GM12874 (cell line): ENCODE measurements around the gene ACTL8.

ENCODE experiments used
- TF ChIP-seq, protein P1 (sequence below): IDR thresholded peaks from 2 replicates; pipeline ENCODE4 v1.5.1; 2011; ENCODE audit warnings: low read depth, mild to moderate bottlenecking, control low read depth, low read length, moderate library complexity; ENCODE audit not compliant: insufficient read depth

The ACTL8 gene

DNA sequence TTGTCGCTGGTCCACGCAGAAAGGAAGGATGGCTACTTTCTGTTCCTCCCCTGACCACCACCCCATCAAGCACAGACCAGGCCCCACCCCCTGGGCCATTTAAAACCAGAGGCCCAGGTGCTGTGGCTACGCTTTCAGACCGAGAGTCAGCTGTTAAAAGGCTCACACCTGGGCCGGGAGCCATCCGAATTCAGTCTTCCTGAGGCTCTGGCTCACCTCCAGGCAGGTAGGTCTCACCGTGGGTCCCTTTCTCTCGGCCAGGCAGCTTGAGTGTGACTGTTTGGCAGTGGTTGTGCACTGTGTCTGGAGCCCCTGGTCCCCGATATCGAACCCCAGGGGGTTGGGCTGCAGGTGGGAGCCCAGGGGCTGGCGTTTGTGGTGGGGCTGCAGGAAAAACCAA is 7.2 kb downstream of the ACTL8 start:
- TF ChIP-seq, protein P1, sequence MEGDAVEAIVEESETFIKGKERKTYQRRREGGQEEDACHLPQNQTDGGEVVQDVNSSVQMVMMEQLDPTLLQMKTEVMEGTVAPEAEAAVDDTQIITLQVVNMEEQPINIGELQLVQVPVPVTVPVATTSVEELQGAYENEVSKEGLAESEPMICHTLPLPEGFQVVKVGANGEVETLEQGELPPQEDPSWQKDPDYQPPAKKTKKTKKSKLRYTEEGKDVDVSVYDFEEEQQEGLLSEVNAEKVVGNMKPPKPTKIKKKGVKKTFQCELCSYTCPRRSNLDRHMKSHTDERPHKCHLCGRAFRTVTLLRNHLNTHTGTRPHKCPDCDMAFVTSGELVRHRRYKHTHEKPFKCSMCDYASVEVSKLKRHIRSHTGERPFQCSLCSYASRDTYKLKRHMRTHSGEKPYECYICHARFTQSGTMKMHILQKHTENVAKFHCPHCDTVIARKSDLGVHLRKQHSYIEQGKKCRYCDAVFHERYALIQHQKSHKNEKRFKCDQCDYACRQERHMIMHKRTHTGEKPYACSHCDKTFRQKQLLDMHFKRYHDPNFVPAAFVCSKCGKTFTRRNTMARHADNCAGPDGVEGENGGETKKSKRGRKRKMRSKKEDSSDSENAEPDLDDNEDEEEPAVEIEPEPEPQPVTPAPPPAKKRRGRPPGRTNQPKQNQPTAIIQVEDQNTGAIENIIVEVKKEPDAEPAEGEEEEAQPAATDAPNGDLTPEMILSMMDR, result no peak

DNA sequence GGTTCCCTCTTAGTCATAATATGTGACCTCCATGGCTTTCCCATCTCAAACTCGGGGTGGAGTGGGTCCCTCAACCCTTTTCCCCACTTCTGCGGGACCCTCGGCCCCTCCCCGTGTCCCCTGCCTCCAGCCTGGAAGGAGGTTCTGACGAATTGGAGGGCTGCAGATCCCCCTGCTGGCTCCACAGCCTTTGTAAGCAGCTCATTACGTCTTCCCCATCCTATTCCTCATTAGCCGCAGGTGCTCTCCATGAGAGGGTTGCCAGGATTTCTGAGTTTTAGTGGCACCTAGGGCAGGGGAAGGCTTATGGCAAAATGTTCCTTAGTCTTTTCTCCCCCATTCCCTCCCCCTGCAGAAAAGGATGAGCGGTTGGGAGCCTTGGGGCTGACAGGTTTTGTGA is 8.3 kb downstream of the ACTL8 start:
- TF ChIP-seq, protein P1, result no peak

DNA sequence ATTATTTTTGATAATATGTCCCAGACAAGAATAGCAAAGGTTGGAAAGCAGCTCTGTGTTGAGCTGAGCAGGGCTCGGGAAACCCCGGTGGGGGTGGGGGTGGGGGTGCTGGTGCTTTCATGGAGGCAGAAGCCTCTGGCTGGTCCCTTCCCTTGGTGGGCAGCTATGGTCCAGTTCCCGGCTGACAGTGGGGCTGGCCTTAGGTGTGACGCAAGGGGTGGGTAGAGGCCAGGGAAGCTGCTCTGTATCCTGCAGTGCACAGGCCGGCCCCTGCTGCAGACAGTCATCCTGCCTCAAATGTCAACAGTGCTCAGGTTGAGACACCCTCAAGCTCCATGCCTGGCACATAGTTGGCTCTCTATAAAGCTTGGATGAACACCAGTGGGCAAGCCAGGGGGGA is 8.9 kb downstream of the ACTL8 start:
- TF ChIP-seq, protein P1, result no peak

DNA sequence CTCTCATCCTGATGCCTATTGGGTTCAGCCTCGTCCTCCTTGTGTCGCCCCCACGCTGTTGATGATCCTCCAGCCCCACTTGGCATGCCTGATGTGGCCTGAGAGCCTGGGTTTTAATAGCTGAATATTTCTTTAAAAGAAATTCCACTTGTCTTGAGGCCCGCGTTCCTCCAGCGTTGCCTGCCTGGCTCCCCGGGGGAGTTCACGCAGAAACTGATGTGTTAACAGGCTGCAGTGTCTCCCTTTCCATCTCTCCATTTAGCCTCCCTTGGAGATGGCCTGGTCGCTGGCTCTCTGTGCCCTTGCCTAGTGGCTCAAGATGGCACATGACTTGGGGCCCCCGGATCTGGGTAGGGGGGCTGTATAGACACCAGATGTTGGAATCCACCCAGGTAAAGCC is 9.5 kb downstream of the ACTL8 start:
- TF ChIP-seq, protein P1, result no peak

DNA sequence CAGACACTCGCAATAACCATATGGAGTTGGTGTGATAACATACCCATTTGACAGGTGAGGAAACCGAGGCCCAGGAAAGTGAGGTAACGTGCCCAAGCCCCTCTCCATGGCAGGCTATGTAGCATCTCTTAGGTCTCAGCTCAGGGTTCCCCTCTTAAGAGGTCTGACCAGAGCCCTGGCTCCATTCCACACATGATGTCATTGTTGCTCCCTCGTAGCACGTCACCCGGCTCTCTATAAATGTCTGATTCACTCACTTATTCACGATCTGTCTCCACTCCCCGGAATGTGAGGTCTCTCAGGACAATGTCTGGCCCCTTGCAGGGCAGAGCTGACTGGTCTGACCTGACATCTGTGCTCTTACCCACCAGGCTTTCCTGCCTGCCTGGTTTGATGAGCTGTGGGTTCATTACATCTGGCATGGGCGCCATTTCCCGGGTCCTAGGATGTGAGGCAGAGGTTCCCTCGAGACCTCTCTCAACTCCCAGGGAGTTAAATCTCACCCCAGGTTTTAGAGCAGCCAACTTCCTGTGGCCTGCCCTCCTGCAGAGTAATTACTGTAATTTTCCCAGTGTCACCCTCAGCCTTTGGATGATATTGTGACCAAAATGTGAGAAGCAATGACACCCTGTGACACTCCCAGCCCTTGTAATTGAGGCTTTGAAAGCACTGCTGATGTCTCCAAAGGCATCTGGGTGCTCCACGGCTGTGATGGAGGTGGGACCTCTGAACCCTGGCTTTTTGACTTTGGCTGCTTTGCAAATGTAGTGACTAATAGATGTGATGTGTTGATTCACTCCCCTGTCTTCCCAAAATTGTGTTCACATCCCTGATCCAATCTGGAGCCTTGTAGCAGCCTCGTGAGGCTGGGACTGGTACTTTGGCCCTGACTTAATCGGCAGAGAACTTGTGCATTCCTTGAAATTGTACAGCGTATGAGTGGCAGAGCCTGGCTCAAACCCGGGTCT is 10.6 kb downstream of the ACTL8 start:
- TF ChIP-seq, protein P1, result no peak

DNA sequence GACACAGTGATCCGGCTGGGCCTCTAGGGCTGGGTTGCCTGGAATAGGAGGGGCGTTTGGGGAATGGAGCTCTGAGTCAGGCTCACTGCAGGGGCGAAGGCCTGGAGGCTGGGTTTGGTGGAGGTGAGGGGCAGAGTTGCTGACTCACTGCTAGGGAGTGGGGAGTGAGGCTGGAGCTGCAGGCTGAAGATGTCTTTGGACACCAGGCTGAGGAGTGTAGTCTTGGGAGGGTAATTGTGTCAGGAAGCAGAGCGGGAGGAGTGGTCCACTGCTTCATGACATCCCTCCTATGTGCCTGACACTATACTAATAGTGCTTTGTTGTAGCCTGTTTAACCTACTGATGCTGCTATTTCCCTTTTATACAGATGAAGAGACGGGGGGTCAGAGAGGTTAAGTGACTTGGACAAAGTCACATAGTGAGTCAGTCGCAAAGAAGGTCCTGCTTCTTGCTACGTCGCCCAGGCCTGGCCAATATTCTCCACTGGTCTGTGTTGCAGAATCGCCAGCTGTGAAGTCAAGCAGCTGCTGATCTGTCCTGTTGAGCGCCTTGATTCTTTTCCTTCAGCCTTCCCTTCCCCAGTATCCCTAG is 13.6 kb downstream of the ACTL8 start:
- TF ChIP-seq, protein P1, result no peak

DNA sequence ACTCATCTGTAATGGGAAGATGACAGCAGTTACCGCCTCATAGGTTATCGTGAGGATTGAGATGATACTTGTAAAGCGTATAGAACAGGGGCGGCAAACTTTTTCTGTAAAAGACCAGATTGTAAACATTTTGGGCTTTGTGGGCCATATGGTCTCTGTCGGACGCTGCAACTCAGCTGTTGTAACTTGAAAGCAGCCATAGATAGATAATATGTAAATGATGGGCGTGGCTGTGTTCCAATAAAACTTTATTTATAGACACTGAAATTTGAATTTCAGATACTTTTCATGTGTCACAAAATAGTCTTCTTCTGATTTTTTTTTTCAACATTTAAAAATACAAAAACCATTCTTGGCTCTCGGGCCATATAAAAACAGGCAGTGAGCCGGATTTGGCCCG is 15.8 kb downstream of the ACTL8 start:
- TF ChIP-seq, protein P1, result no peak
